ENCODE results near the gene PITPNC1. TPM values are rescaled to one million over a fixed set of nuclear protein-coding genes. Genes with fewer than 3 reads are reported as not detected.
"Not testable (repeated sequence)": the region's sequence is repeated elsewhere in the genome, so short reads cannot be mapped to it uniquely, and the experiment has no call there.

The PITPNC1 gene
- total RNA-seq, 4 donors from 2014 or later = 4.1 to 45.1 (median 8.7) TPM

DNA sequence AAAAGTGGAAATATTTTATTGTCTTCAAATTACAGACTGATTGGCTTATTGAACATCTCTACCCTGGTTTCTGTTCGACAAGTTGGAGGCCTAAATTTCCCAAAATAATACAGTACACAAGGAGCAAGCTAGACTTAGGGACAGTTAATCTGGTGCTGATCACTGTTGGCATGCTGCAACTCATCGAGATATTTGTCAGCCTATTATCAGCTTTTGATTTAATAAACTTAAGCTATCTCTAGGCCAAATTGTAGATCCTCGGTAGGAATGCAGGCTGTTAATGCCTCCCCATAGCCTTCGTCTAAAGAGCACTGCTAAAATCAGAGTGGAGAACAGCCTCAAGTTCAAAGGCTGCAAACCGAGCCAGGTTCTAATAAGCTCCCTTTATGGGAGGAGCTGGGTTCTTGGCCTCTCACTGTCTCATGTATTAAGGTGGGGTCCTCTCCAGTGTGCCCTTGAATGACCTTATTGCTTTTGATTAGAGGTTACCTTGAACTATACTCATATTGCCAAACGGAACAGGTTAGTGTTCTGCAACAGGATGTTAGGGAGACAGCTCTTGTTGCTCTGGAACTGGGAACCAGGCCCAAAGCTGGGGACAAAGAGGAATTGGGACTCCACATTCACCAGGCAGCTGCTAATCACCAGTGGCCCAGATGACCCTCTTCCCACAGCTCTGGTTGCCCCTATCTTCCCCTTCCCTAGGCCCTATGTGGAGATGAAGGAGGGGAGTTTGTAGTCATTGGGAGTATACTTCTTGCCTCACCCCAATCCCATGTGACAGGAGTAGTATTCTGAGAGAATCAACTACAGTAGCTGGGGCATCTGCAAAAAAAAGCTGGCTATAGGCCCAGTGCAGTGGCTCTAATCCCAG, 271.2 kb downstream of the PITPNC1 start:
- TF ChIP-seq CTCF (IDR thresholded peaks at IDR 0.05) (no peak), POLR2A (IDR thresholded peaks at IDR 0.05) (no peak)
- no peaks in the 10 kb centered on the region for H3K4me1 ChIP-seq
- no peaks in the 10 kb centered on the region for H3K9me3 ChIP-seq
- no peak for DNase-seq
- no peaks in the 10 kb centered on the region for H3K36me3 ChIP-seq
- H3K4me3 ChIP-seq = no peak overlapping the region
- no peaks in the 10 kb centered on the region for H3K27me3 ChIP-seq
- no peak overlapping the region for H3K27ac ChIP-seq
- intact Hi-C loops (cut with DNase I; ENCODE audit: low total_unique reads) = no loop called here

DNA sequence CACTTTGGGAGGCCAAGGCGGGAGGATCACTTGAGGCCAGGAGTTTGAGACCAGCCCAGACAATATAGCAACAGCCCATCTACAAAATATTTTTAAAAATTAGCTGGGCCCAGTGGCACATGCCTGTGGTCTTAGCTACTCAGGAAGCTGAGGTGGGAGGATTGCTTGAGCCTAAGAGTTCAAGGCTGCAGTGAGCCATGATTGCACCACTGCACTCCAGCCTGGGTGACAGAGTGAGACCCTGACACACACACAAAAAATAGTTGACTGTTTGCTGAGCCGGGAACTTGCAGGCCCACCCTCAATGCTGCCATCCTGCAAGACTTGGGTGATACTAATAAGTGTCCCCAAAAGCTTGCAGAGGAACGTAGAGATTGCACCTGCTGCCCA, 271.8 kb downstream of the PITPNC1 start:
- H3K4me3 ChIP-seq; H3K36me3 ChIP-seq; intact Hi-C loops (cut with DNase I; ENCODE audit: low total_unique reads); H3K4me1 ChIP-seq; H3K27ac ChIP-seq; DNase-seq; H3K27me3 ChIP-seq; H3K9me3 ChIP-seq: not testable (repeated sequence)

- H3K27me3 ChIP-seq = no peaks in the 10 kb centered on the region
- no peaks in the 10 kb centered on the region for H3K9me3 ChIP-seq
- no peak for DNase-seq
- no peak overlapping the region for H3K4me3 ChIP-seq
- TF ChIP-seq CTCF (IDR thresholded peaks at IDR 0.05) (no peak), POLR2A (IDR thresholded peaks at IDR 0.05) (no peak)
- no peaks in the 10 kb centered on the region for H3K4me1 ChIP-seq
- intact Hi-C loops (cut with DNase I; ENCODE audit: low total_unique reads) = no loop called here
- H3K27ac ChIP-seq = no peak overlapping the region
- no peaks in the 10 kb centered on the region for H3K36me3 ChIP-seq
Observed at GRCh38 chr17:67649891-67650290, 272.8 kb downstream of the PITPNC1 start.

DNA sequence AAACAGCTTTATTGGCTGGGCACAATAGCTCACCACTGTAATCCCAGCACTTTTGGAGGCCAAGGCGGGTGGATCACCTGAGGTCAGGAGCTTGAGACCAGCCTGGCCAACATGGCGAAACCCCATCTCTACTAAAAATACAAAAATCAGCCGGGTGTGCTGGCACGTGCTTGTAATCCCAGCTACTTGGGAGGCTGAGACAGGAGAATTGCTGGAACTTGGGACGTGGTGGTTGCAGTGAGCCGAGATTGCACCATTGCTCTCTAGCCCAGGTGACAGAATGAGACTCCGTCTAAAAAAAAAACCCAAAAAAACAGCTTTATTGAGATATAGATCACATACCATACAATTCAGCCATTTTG, 274.1 kb downstream of the PITPNC1 start:
- H3K27ac ChIP-seq; intact Hi-C loops (cut with DNase I; ENCODE audit: low total_unique reads): not testable (repeated sequence)

DNA sequence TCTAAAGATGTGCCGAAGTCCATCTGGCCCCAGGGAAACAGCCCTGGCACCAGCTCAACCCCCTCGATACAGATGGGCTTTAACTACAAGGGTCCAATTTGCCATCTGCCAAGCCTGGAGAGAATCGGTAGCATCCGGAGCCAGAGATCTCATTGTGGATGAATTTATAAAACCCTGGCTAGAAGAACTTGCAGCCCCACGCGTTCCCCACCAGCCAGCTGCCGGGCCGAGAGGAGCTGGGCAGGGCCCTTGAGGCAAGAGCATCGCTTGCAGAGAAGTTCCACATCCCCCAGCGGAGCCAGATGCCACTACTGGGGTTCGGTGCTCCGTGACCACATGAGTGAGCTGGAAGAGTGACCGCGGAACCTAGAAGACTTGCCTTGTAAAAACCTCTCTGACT, 275.4 kb downstream of the PITPNC1 start:
- H3K27ac ChIP-seq = no peak overlapping the region
- H3K9me3 ChIP-seq = no peaks in the 10 kb centered on the region
- H3K36me3 ChIP-seq = no peaks in the 10 kb centered on the region
- H3K4me3 ChIP-seq = no peak overlapping the region
- no peak for DNase-seq
- TF ChIP-seq CTCF (IDR thresholded peaks at IDR 0.05) (no peak), POLR2A (IDR thresholded peaks at IDR 0.05) (no peak)
- no peaks in the 10 kb centered on the region for H3K27me3 ChIP-seq
- intact Hi-C loops (cut with DNase I; ENCODE audit: low total_unique reads) = no loop called here
- H3K4me1 ChIP-seq = no peaks in the 10 kb centered on the region

More for the DNA sequence above, 274.1 kb downstream of the PITPNC1 start:
- not testable (repeated sequence) for H3K36me3 ChIP-seq, H3K27me3 ChIP-seq, H3K9me3 ChIP-seq, DNase-seq, H3K4me1 ChIP-seq, H3K4me3 ChIP-seq

- Histone ChIP-seq H3K27ac (no peak overlapping the region), H3K27me3 (no peaks in the 10 kb centered on the region), H3K4me1 (no peaks in the 10 kb centered on the region), H3K36me3 (no peaks in the 10 kb centered on the region), H3K9me3 (no peaks in the 10 kb centered on the region), H3K4me3 (no peak overlapping the region)
- TF ChIP-seq POLR2A (IDR thresholded peaks at IDR 0.05) (no peak), CTCF (IDR thresholded peaks at IDR 0.05) (no peak)
- intact Hi-C loops (cut with DNase I; ENCODE audit: low total_unique reads) = no loop called here
- DNase-seq = no peak
Observed at GRCh38 chr17:67655478-67656148, 278.5 kb downstream of the PITPNC1 start.

Data from uterus (tissue), 4 donors.